Stimulated activated naive CD8-positive, alpha-beta T cell treated with anti-CD3 and anti-CD28 coated beads, Interleukin-15, Interleukin-2, amounts not matched to agents 100 ng/mL and 50 ng/mL, for 24 hours (primary cell): ENCODE results near the gene C1QTNF1.

Source experiments
- H3K27ac Mint-ChIP-seq: one replicate; pipeline ENCODE4 v1.8.0; 2021; ENCODE audit warnings: mild to moderate bottlenecking, mixed read lengths
- H3K27me3 Mint-ChIP-seq: one replicate; pipeline ENCODE4 v1.8.0; 2021; ENCODE audit warnings: mixed read lengths
- H3K36me3 Mint-ChIP-seq: one replicate; pipeline ENCODE4 v1.8.0; 2021; ENCODE audit warnings: low read depth, mixed read lengths
- H3K4me1 Mint-ChIP-seq: one replicate; pipeline ENCODE4 v1.8.0; 2021; ENCODE audit warnings: low read depth, mixed read lengths
- H3K4me3 Mint-ChIP-seq: one replicate; pipeline ENCODE4 v1.8.0; 2021; ENCODE audit warnings: mild to moderate bottlenecking, mixed read lengths
- H3K9me3 Mint-ChIP-seq: one replicate; pipeline ENCODE4 v1.8.0; 2021; ENCODE audit warnings: mixed read lengths

The C1QTNF1 gene

DNA sequence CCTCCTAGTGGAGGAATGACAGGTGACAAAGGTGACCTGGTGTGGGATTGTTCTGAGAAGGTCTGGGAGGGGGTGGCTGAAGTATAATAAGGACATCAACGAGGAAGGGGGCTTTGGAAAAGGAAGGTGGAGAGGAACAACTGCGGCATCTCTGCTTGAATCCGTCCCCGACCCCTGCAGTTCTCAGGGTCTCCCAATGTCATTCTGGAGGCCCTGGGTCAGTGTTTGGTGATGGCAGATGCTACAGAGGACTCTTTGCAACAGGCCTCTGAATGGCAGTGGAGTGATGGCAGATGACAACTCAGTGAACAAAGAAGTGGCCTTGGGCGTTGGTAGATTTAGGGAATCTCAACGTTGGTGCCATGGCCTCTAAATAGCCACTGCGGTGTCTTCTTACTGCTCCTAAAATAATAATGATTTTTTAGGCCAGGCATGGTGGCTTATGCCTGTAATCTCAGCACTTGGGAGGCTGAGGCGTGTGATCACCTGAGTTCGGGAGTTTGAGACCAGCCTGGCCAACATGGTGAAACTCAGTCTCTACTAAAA, 52.0 kb downstream of the C1QTNF1 start:
- no peaks in the 10 kb centered on the region for H3K27me3 Mint-ChIP-seq
- H3K36me3 Mint-ChIP-seq = peaks cover 21% of the 10 kb centered on the region
- no peaks in the 10 kb centered on the region for H3K9me3 Mint-ChIP-seq
- H3K27ac Mint-ChIP-seq = peak overlapping the region; percentile 86
- H3K4me3 Mint-ChIP-seq = peak overlapping the region; percentile 91
- peaks cover 14% of the 10 kb centered on the region for H3K4me1 Mint-ChIP-seq

DNA sequence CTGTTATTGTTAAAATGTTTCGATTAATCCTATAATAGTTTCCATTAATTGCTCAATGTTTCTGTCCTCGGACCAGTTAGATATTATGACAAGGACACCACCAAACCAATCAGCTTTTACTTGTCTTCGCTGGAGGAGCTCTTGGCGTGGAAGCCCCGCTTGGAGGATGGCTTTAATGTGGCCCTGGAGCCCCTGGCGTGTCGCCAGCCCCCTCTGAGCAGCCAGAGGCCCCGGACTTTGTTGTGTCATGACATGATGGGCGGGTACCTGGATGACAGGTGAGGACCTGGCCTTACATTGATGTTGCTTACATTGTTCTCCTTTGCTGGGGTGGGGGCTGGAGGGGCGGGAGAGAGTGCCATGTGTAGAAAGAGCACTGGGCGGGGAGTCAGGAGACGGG, 53.6 kb downstream of the C1QTNF1 start:
- Mint-ChIP-seq H3K27me3 (no peaks in the 10 kb centered on the region), H3K4me3 (no peak overlapping the region), H3K4me1 (peaks cover 14% of the 10 kb centered on the region), H3K9me3 (no peaks in the 10 kb centered on the region), H3K36me3 (peaks cover 25% of the 10 kb centered on the region), H3K27ac (no peak overlapping the region)

DNA sequence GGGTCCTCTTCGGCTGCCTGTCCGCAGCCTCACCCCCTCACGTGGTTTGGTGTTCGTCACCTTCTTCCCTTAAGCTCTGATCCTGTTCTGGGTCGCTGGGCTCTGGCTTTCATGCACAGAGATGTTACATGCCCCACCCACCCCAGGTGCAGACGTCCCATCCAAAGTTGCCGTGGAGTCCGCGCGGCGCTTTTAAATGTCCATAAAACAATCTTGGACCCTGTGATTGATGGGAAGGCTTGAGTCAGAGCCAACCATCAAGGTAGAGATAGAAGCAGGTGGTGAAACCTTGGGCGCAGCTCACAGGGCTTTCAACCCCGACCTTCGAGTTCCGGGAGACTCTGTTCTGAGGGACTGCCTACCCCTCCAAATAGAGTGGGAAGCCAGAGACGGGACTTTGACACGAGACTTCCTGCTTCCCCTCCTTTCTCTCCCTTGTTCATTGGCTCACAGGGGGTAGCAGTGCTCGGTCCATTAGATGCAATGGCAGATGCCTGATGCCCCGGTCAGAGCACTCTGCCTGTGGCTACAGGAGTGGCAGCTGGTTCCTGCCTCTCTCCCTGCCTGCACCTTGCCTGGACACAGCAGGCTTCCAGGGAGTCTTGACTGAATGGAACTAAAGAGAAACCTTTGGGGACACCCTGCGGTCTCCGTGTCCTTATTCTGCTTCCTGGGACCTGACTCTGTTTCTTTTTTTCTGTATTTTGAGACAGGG, 54.7 kb downstream of the C1QTNF1 start:
- no peak overlapping the region for H3K27ac Mint-ChIP-seq
- peaks cover 25% of the 10 kb centered on the region for H3K36me3 Mint-ChIP-seq
- no peaks in the 10 kb centered on the region for H3K9me3 Mint-ChIP-seq
- H3K27me3 Mint-ChIP-seq = no peaks in the 10 kb centered on the region
- no peak overlapping the region for H3K4me3 Mint-ChIP-seq
- peaks cover 14% of the 10 kb centered on the region for H3K4me1 Mint-ChIP-seq

DNA sequence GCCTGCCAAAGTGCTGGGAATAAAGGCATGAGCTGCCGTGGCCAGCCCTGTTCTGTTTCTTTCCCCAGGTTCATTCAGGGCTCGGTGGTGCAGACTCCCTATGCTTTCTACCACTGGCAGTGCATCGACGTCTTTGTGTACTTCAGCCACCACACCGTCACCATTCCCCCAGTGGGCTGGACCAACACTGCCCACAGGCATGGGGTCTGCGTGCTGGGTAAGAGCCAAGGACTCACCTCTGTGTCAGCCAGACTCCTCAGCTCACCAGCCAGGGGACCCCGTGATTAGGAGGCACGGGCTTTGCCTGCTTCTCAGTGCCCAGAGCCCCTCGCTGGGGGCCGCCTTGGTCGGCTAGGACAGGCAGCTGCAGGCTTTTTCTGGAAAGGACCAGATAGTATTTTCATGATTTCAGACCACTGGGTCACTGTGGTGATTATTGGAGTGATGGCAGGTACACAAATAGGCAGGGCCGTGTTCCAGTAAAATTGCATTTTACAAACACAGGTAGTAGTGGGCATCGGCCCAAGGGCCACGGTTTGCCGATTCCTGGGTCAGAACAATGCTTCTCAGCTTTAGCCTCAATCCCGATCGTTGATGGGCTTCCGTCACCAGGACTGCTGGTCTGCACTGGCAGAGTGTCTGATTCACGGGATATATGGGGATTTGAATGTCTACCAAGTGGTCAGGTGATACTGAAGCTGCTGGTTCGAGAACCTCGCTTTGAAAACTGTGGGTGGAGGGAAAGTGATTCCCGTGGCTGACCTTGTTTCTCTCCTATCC, 55.6 kb downstream of the C1QTNF1 start:
- H3K27me3 Mint-ChIP-seq = no peaks in the 10 kb centered on the region
- H3K27ac Mint-ChIP-seq = no peak overlapping the region
- peaks cover 25% of the 10 kb centered on the region for H3K36me3 Mint-ChIP-seq
- H3K4me3 Mint-ChIP-seq = no peak overlapping the region
- peaks cover 10% of the 10 kb centered on the region for H3K4me1 Mint-ChIP-seq
- H3K9me3 Mint-ChIP-seq = no peaks in the 10 kb centered on the region

DNA sequence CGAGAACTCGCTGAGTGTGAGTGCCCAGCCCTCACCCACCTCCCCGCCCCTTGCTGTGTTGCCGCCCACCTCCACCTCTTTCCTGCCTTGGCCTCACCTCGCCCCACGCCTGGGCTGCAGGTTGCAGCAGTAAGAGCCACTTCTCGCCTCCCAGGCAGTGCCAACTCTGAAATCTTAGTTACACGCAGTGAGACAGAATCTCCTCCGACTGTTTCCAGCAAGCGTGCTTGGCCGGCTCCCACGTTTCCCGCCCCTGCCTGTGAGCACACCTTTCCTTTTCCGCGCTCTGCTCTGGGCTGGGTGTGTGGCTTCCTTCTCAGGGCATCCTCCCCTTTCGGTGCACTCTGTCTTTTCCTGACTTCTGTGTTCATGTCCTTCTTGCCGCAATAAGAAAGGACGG, 56.4 kb downstream of the C1QTNF1 start:
- Mint-ChIP-seq H3K36me3 (peaks cover 25% of the 10 kb centered on the region), H3K27ac (no peak overlapping the region), H3K27me3 (no peaks in the 10 kb centered on the region)

DNA sequence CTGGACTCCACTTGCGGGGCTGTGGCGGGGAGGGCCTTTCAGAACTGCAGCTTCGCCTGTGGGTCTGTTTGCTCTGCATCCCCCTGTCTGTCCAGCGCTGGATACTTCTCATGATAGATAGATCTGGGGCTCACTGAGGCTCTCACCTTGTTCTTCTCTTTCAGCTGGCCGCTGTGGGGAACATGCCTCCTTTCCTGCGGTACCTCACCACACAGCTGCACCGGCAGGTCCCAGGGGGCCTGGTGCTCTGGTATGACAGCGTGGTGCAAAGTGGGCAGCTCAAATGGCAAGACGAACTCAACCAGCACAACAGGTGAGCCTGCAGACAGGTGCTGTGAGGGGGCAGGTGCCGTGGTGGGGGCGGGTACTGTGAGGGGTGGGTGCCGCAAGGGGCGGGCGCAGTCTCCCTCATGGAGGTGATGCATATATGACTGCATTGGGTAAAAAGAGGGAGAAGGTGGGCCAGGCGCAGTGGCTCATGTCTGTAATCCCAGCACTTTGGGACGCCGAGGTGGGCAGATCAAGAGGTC, 56.9 kb downstream of the C1QTNF1 start:
- peaks cover 3% of the 10 kb centered on the region for H3K4me1 Mint-ChIP-seq
- peaks cover 25% of the 10 kb centered on the region for H3K36me3 Mint-ChIP-seq
- no peak overlapping the region for H3K4me3 Mint-ChIP-seq
- H3K27me3 Mint-ChIP-seq = no peaks in the 10 kb centered on the region
- H3K27ac Mint-ChIP-seq = no peak overlapping the region
- no peaks in the 10 kb centered on the region for H3K9me3 Mint-ChIP-seq

More for the DNA sequence above, 56.4 kb downstream of the C1QTNF1 start:
- Mint-ChIP-seq H3K4me1 (peaks cover 8% of the 10 kb centered on the region), H3K9me3 (no peaks in the 10 kb centered on the region), H3K4me3 (no peak overlapping the region)

DNA sequence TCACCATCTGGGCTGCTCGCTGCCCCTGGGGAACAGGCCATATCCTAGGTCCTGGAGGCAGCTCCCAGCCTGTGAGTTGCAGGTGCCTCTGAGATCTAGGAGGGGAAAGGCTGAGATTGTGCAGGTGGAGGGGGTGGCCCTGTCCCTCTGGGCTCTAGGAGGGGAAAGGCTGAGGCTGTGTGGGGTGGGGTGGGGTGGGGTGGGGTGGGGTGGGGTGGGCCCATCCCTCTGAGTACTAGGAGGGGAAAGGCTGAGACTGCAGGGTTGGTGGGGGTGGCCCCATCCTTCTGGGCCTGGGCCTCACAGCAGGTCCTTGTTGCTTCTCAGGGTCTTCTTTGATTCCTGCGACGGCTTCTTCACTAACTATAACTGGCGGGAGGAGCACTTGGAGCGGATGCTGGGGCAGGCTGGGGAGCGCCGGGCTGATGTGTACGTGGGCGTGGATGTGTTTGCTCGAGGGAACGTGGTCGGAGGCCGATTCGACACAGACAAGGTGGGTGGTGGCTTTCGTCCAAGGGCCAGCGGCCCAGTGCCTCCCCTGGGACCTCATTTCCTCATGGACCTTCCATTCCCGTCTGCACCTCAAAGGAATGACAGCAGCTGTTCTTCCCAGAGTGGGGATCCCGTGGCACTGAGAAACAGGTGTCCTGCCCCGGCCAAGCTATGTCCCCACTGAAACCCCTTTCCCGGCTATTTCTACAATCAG, 57.8 kb downstream of the C1QTNF1 start:
- Mint-ChIP-seq H3K4me1 (no peaks in the 10 kb centered on the region), H3K36me3 (peaks cover 25% of the 10 kb centered on the region), H3K27me3 (no peaks in the 10 kb centered on the region), H3K9me3 (no peaks in the 10 kb centered on the region), H3K4me3 (no peak overlapping the region), H3K27ac (peak overlapping the region; percentile 74)

DNA sequence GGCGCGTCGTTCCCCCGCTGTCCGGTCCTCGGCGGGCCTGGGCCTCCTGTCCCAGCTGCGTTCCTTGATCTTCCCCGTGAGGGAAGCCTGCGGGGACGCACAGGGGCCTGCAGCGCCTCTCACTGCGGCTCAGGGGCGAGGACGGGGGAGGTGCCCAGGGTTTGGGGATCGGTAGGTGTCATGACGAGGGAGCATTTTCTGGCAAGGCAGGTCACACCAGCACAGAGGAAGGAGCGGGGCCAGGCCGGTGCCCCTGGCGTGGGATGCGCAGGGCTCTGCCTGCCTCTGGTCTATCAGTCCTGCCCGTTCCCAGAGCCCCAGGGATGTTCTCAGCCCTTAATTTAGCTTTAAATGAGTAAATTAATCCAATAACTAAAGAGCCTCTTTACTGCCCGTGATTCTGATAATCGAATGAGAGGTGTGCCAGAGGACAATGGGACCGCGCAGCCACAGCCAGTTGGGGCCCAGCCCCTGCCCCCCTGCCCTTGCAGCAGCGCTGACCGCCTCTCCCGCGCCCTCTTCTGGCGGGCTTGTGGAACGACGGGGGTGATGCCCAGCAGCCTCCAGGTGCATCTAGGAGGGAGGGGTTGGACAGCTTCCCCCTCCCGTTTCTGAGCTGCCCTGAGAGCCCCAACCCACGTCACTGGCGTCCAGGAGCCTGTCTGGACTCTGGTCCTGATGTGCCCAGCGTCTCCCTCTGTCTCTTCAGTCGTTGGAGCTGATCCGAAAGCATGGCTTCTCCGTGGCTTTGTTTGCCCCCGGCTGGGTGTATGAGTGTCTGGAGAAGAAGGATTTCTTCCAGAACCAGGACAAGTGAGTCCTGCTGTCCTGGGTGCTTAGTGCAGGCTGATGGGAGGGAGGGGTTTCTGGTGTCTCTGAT, 58.6 kb downstream of the C1QTNF1 start:
- Mint-ChIP-seq H3K27me3 (no peaks in the 10 kb centered on the region), H3K36me3 (peaks cover 22% of the 10 kb centered on the region), H3K27ac (no peak overlapping the region), H3K9me3 (no peaks in the 10 kb centered on the region), H3K4me1 (no peaks in the 10 kb centered on the region), H3K4me3 (no peak overlapping the region)

DNA sequence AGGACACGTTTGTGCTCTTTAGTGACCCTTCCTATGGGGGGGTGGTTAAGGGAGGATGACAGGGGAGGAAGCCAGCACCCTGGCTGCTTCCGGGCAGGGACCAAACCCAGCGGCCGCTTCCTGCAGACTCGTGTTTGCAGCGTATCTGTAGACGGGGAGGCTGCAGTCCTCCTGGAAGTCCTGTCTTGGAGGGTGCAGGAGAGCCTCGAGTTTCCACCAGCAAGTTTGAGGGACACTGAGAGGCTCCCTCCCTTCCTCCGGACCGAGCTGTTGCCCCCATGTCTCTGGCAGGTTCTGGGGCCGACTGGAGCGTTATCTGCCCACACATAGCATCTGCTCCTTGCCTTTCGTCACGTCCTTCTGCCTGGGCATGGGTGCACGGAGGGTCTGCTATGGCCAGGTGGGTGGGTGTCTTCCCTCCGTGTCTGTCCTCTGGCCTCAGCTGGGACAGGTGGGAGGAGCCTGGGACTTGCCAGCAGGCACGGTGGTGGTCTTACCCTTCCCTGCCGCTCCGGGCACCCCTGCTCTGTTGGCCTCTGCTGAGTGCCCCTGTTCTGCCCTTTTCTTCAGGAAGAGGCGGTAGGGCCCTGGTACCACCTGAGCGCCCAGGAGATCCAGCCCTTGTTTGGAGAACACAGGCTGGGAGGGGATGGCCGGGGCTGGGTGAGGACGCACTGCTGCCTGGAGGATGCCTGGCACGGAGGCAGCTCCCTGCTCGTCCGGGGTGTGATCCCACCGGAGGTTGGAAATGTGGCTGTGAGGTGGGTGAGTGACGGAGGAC, 59.4 kb downstream of the C1QTNF1 start:
- no peaks in the 10 kb centered on the region for H3K27me3 Mint-ChIP-seq
- H3K4me1 Mint-ChIP-seq = no peaks in the 10 kb centered on the region
- no peak overlapping the region for H3K4me3 Mint-ChIP-seq
- peaks cover 20% of the 10 kb centered on the region for H3K36me3 Mint-ChIP-seq
- no peak overlapping the region for H3K27ac Mint-ChIP-seq
- no peaks in the 10 kb centered on the region for H3K9me3 Mint-ChIP-seq

DNA sequence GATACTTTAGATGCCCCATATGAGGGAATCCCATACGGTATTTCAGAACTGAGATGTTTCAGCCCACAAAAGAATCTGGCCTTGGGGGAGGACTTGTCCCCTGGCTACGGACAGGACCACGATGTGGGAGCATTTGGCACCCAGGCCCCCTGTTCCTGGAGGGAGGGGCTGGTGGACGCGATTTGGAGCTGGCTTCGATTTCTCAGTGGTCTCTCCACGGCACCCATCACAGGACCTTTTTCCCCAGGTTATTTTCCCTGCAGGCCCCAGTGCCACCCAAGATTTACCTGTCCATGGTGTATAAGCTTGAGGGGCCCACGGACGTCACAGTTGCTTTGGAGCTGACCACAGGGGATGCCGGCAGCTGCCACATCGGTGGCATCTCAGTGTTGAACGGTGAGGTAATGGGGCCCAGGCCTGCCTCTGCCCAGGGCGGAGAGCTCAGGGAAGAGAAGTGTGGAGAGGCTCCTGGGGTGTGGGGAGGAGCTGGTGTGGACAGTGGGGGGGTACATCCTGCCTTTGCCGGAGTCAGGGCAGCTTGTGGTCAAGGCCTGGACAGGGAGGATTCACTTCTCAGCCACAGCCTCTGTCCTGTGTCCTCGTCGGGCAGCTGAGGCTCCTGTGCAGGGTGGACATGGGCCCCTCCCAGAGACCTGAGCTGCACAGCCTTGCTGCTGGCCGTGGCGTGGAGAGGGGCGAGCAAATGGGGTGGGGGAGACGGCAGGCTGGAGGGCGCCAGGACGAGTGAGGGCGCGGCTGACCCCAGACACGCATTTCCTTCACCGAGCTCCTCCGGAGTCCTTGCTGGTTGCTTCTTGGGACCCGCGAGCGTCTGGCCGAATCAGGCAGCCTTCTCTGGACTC, 60.6 kb downstream of the C1QTNF1 start:
- Mint-ChIP-seq H3K4me1 (no peaks in the 10 kb centered on the region), H3K36me3 (peaks cover 16% of the 10 kb centered on the region), H3K27ac (no peak overlapping the region), H3K4me3 (no peak overlapping the region), H3K9me3 (no peaks in the 10 kb centered on the region), H3K27me3 (no peaks in the 10 kb centered on the region)

DNA sequence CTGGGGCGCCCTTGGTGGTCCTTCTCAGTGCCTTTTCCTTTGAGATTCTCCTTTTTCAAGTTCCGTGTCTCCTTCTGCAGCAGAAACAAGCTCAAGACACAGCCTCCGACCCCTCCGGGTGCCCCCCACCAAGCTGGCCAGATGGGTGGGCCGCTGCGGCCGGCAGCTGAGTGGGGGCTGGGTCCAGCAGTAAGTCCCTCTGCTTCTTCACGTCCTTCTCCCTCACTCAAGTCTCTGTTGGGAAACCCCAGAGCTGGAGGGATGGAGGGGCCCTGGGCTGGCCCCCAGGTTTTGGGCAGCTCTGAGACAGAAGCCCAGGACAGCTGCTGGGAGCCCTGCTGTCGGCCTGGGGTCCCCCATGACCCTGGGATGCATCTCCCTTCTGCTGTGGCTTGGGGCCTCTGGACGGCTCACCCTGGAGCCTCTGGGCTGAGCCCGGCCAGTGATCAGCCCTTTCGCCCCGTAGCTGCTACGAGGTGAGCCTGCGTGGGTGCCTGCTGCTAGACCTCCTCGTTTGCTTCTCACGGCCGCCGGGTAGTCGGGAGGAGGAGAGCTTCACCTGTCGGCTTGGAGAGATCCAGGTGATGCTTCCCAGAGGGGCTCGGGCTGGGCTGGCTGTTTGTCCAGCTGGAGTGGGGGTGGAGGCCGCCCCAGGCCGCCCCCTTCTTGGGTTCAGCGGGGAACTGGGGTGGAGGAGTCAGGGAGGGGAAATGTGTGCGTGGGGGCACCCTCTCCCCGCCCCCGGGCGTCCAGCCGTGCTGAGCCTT, 61.4 kb downstream of the C1QTNF1 start:
- no peaks in the 10 kb centered on the region for H3K4me1 Mint-ChIP-seq
- no peaks in the 10 kb centered on the region for H3K9me3 Mint-ChIP-seq
- H3K27me3 Mint-ChIP-seq = no peaks in the 10 kb centered on the region
- H3K36me3 Mint-ChIP-seq = peaks cover 10% of the 10 kb centered on the region
- H3K27ac Mint-ChIP-seq = no peak overlapping the region
- H3K4me3 Mint-ChIP-seq = no peak overlapping the region

DNA sequence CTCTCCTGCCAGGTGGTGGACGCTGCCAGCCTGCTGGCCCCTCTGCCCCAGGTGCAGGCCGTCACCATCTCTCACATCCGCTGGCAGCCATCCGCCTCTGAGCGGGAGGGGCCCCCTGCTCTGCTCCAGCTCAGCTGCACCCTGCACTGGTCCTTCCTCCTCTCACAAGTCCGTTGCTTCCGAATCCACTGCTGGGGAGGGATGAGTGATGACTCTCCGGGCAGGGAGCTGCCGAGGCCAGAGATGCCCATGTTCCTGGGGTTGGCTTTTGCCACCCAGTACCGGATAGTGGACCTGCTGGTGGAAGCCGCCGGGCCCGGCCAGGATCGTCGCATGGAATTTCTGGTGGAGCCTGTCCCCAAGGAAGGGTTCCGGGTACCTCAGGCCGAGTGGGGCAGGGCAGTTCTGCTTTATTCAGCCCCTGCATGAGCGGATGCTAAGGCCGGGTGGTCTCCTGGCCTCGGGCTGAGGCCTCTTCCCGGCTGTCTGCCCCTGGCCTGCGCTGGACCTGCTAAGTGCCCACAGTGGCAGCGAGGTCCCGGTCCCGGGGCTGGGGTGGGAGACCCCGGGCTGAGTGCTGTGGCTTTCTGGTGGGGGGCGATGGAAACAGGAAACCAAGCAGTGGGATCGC, 62.1 kb downstream of the C1QTNF1 start:
- Mint-ChIP-seq H3K4me1 (no peaks in the 10 kb centered on the region), H3K27me3 (no peaks in the 10 kb centered on the region), H3K27ac (no peak overlapping the region), H3K9me3 (no peaks in the 10 kb centered on the region), H3K36me3 (peaks cover 4% of the 10 kb centered on the region), H3K4me3 (no peak overlapping the region)
